HG03520 (cell line): Measurements from ENCODE around the gene APOC4.

Experiments
- ATAC-seq: cut with Tn5 transposase; IDR thresholded peaks from one replicate; pipeline ENCODE4 v1.9.1; 2021; ENCODE audit warnings: mild to moderate bottlenecking, moderate library complexity; ENCODE audit not compliant: unreplicated experiment

Gene APOC4

DNA sequence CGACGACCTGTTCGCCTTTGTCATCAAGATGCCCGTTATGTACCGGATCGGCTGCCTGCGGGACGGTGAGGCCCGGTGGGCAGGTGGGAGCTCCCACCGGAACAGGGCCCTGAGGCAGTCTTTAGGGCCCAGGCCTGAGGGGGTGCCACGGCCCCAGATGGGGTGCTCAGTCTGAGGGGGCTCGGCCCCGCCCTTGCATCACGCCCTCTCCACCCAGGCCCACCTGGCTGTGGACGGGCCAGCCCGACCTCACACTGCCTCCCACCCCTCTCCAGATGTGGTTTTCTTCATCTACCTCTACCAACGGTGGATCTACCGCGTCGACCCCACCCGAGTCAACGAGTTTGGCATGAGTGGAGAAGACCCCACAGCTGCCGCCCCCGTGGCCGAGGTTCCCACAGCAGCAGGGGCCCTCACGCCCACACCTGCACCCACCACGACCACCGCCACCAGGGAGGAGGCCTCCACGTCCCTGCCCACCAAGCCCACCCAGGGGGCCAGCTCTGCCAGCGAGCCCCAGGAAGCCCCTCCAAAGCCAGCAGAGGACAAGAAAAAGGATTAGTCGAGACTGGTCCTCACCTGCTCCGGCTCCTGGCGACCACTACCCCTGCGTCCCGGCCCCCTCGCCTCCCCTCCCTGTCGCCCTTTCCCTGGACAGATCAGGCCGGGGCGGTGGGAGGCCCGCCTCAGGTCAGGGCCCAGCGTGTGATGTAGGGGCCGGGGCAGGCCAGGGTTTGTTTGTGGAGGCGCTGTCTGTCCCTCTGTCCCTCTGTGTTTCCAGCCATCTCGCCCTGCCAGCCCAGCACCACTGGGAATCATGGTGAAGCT, 50.5 kb downstream of the APOC4 start:
- ATAC-seq, result no peak

DNA sequence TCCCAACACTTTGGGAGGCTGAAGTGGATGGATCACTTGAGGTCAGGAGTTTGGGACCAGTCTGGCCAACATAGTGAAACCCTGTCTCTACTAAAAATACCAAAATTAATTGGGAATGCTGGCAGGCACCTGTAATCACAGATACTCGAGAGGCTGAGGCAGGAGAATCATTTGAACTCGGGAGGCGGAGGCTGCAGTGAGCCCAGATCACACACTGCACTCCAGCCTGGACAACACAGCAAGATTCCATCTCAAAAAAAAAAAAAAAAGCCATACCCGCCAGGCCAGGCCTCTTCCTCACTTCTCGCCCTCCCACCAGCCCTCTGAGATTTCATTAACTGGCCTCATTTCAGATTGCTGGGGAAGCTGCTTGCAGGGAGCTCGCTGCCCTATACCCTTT, 51.5 kb downstream of the APOC4 start:
- no peak for ATAC-seq

DNA sequence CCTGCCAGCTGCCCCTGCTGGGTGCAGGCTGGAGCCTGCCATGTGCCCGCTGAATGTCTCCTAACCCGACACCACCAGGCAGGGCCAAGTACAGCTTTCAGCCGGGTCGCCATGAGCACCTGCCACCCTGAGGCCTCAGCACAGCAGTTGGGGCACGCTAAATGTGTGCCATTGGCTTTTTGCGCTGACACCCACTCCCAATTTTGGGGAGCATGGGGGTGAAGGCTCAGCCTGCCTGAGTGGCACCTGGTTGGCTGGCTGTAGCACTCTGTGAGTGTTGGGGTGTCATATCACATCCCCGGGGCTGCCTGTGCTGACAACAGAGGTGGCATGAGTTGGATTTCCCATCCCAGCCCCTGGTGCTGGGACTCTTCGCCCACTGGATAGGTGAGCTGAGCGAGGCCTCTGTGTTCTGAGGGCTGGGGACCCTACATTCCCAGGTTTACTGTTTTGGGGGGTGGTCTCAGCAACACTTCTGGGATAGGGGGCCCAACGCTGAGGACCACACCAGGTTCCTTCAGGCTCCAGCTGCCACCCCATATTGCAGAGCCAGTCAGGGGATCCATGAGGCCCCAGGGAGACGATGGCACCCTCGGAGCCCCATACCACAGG, 52.0 kb downstream of the APOC4 start:
- no peak for ATAC-seq
